ENCODE measurements around the gene C19orf38.

C19orf38 gene

DNA sequence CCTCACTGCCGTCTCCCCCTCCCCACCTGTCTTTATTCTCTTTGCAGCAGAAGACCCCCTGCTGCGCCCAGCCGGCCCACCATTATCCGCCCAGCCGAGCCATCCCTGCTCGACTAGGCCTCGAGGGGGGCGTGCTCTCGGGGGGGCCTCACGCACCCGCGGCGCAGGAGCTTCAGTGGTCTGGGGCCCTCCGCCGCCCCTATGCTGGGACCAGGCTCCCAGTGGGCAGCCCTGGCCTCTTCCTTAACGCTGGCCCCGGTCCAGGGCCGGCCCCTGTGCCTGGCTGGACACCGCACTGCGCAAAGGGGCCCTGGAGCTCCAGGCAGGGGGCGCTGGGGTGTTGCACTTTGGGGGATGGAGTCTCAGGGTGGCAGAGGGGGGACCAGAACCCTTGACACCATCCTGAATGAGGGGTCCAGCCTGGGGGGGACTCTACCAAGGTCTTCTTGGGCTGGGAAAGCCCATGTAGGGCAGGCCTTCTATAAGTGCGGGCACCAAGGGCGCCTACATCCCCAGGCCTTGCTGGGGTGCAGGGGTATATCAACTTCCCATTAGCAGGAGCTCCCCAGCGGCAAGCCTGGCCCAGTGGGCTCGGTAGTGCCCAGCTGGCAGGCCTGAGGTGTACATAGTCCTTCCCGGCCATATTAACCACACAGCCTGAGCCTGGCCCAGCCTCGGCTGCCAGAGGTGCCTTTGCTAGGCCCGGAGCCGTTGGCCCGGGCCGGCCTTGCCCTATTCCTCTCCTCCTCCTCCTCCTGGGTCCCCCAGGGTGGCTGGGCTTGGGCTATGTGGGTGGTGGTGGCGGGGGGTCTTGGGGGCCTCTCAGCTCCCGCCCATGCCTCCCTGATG is 17.1 kb upstream of the C19orf38 start:
- no peak for TF ChIP-seq ZFP3 (CRISPR knock-in tag; IDR thresholded peaks at IDR 0.05)
- no peak for TF ChIP-seq ISL1 (CRISPR knock-in tag; IDR thresholded peaks at IDR 0.05)
- TF ChIP-seq, protein P1, sequence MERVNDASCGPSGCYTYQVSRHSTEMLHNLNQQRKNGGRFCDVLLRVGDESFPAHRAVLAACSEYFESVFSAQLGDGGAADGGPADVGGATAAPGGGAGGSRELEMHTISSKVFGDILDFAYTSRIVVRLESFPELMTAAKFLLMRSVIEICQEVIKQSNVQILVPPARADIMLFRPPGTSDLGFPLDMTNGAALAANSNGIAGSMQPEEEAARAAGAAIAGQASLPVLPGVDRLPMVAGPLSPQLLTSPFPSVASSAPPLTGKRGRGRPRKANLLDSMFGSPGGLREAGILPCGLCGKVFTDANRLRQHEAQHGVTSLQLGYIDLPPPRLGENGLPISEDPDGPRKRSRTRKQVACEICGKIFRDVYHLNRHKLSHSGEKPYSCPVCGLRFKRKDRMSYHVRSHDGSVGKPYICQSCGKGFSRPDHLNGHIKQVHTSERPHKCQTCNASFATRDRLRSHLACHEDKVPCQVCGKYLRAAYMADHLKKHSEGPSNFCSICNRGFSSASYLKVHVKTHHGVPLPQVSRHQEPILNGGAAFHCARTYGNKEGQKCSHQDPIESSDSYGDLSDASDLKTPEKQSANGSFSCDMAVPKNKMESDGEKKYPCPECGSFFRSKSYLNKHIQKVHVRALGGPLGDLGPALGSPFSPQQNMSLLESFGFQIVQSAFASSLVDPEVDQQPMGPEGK (CRISPR knock-in tag; IDR thresholded peaks at IDR 0.05; ENCODE audit: borderline replicate concordance): no peak
- no peak for TF ChIP-seq BACH2 (CRISPR knock-in tag; IDR thresholded peaks at IDR 0.05; ENCODE audit: borderline replicate concordance)
- ATAC-seq: no peak

DNA sequence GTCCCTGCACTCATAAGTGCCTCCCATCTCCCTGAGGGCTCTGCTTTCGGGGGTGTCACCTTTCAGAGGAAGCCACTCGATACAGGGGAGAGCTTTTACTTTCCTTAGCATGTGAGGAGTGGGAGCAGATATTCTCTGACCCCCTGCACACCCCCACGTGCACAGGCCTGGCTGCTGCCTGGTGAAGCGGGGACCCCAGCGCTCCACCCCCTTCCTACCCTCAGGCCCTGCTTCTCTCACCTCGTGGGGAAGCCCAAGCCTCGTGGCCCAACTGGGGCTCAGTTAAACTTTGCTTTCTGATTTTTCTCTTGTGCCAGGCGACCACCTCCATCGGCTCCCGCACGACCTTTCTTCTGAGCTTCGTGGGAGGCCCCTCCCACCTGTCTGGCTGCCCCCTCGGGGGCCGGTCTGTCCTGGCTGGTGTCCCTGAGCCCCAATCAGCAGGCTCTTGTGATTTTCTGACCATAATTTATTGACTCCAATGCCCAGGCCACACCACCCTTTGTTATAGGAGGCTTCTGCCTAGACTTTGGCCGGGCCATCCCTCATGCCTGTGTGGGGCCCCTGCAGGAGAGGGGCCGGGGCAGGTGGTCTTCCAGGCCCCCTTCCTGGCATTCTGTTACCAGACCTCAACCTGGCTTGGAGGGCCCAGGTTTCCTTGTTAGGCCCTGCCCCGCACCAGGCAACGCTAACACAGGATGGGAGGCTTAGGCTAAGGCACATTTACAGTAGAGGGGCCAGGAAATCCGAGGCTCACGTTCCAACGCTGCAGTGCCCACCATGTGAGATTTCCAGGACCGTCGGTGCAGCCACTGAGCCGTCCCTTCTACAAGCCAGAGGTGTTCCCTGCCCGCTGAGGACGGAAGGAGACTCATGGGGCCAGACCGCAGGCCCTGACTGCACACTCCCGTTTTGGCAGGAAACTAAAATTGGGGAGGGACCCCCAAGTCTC is 16.0 kb upstream of the C19orf38 start:
- no peak for TF ChIP-seq ZNF70 (CRISPR knock-in tag; IDR thresholded peaks at IDR 0.05)
- no peak for TF ChIP-seq PPARA (CRISPR knock-in tag; IDR thresholded peaks at IDR 0.05; ENCODE audit: borderline replicate concordance)
- TF ChIP-seq ESRRG (CRISPR knock-in tag; IDR thresholded peaks at IDR 0.05): no peak
- TF ChIP-seq, protein P2, sequence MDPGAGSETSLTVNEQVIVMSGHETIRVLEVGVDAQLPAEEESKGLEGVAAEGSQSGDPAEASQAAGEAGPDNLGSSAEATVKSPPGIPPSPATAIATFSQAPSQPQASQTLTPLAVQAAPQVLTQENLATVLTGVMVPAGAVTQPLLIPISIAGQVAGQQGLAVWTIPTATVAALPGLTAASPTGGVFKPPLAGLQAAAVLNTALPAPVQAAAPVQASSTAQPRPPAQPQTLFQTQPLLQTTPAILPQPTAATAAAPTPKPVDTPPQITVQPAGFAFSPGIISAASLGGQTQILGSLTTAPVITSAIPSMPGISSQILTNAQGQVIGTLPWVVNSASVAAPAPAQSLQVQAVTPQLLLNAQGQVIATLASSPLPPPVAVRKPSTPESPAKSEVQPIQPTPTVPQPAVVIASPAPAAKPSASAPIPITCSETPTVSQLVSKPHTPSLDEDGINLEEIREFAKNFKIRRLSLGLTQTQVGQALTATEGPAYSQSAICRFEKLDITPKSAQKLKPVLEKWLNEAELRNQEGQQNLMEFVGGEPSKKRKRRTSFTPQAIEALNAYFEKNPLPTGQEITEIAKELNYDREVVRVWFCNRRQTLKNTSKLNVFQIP (CRISPR knock-in tag; IDR thresholded peaks at IDR 0.05; ENCODE audit: borderline replicate concordance, low read depth): no peak
- TF ChIP-seq RARB (CRISPR knock-in tag; IDR thresholded peaks at IDR 0.05): no peak
- TF ChIP-seq SNAI2 (CRISPR knock-in tag; IDR thresholded peaks at IDR 0.05): no peak
- TF ChIP-seq, protein P1 (CRISPR knock-in tag; IDR thresholded peaks at IDR 0.05; ENCODE audit: borderline replicate concordance): no peak
- no peak for TF ChIP-seq BACH2 (CRISPR knock-in tag; IDR thresholded peaks at IDR 0.05; ENCODE audit: borderline replicate concordance)
- no peak for TF ChIP-seq ISL1 (CRISPR knock-in tag; IDR thresholded peaks at IDR 0.05)
- TF ChIP-seq, protein P3, sequence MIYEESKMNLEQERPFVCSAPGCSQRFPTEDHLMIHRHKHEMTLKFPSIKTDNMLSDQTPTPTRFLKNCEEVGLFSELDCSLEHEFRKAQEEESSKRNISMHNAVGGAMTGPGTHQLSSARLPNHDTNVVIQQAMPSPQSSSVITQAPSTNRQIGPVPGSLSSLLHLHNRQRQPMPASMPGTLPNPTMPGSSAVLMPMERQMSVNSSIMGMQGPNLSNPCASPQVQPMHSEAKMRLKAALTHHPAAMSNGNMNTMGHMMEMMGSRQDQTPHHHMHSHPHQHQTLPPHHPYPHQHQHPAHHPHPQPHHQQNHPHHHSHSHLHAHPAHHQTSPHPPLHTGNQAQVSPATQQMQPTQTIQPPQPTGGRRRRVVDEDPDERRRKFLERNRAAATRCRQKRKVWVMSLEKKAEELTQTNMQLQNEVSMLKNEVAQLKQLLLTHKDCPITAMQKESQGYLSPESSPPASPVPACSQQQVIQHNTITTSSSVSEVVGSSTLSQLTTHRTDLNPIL (CRISPR knock-in tag; IDR thresholded peaks at IDR 0.05; ENCODE audit: low read depth): no peak
- TF ChIP-seq TOX (CRISPR knock-in tag; IDR thresholded peaks at IDR 0.05; ENCODE audit: borderline replicate concordance): no peak
- no peak for TF ChIP-seq ARNTL (CRISPR knock-in tag; IDR thresholded peaks at IDR 0.05; ENCODE audit: borderline replicate concordance, low read depth)
- TF ChIP-seq OSR1 (CRISPR knock-in tag; IDR thresholded peaks at IDR 0.05): no peak
- no peak for TF ChIP-seq ZFP30 (CRISPR knock-in tag; IDR thresholded peaks at IDR 0.05)
- TF ChIP-seq CSDC2 (CRISPR knock-in tag; IDR thresholded peaks at IDR 0.05): no peak
- no peak for TF ChIP-seq ZNF8 (CRISPR knock-in tag; IDR thresholded peaks at IDR 0.05)
- TF ChIP-seq, protein P4, sequence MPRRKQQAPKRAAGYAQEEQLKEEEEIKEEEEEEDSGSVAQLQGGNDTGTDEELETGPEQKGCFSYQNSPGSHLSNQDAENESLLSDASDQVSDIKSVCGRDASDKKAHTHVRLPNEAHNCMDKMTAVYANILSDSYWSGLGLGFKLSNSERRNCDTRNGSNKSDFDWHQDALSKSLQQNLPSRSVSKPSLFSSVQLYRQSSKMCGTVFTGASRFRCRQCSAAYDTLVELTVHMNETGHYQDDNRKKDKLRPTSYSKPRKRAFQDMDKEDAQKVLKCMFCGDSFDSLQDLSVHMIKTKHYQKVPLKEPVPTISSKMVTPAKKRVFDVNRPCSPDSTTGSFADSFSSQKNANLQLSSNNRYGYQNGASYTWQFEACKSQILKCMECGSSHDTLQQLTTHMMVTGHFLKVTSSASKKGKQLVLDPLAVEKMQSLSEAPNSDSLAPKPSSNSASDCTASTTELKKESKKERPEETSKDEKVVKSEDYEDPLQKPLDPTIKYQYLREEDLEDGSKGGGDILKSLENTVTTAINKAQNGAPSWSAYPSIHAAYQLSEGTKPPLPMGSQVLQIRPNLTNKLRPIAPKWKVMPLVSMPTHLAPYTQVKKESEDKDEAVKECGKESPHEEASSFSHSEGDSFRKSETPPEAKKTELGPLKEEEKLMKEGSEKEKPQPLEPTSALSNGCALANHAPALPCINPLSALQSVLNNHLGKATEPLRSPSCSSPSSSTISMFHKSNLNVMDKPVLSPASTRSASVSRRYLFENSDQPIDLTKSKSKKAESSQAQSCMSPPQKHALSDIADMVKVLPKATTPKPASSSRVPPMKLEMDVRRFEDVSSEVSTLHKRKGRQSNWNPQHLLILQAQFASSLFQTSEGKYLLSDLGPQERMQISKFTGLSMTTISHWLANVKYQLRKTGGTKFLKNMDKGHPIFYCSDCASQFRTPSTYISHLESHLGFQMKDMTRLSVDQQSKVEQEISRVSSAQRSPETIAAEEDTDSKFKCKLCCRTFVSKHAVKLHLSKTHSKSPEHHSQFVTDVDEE (CRISPR knock-in tag; IDR thresholded peaks at IDR 0.05): no peak
- no peak for TF ChIP-seq GLIS3 (CRISPR knock-in tag; IDR thresholded peaks at IDR 0.05)
- TF ChIP-seq ZNF565 (CRISPR knock-in tag; conservative IDR thresholded peaks at IDR 0.05; ENCODE audit: low read depth): no peak
- no peak for ATAC-seq

All from SK-N-SH treated with all-trans-retinoic acid at 6 μM for 48 hours (cell line).